GM12891 (cell line): ENCODE measurements around the gene SLC7A10.

Source experiments
- POLR2A ChIP-seq: IDR thresholded peaks from 2 replicates; pipeline ENCODE4 v1.6.1; 2011; ENCODE audit warnings: low read depth, low read length, control low read depth
- POLR2AphosphoS5 ChIP-seq: IDR thresholded peaks from 2 replicates; pipeline ENCODE4 v1.6.1; 2011; ENCODE audit warnings: low read depth, low read length, control low read depth
- POU2F2 ChIP-seq: IDR thresholded peaks from 2 replicates; pipeline ENCODE4 v1.6.1; 2011; ENCODE audit warnings: low read depth, mild to moderate bottlenecking, control low read depth, low read length, moderate library complexity

DNA sequence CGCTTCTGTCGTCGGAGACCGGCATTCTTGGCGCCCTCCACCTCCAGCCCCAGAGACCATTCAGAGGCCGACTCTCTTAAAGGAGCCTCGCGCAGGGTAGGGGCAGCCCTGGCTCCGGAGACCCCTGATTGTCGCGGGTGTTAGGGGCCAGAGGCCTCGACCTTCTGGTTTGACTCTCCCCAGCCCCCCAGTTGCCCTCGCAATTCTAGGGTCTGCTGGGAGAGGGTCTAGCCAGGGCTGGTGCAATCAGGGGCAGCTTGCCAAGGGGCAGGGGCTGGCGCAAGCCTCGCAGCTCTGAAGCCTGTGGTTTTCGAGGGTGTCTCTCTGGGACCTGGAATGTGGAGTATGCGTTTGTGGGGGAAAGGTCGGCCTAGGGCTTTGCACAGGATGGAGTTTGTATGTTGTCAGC, 1.6 kb upstream of the SLC7A10 start:
- TF ChIP-seq POU2F2 = no peak
- TF ChIP-seq POLR2A = no peak
- no peak for TF ChIP-seq POLR2AphosphoS5
